ENCODE data around the gene ACOX3.

Gene ACOX3

DNA sequence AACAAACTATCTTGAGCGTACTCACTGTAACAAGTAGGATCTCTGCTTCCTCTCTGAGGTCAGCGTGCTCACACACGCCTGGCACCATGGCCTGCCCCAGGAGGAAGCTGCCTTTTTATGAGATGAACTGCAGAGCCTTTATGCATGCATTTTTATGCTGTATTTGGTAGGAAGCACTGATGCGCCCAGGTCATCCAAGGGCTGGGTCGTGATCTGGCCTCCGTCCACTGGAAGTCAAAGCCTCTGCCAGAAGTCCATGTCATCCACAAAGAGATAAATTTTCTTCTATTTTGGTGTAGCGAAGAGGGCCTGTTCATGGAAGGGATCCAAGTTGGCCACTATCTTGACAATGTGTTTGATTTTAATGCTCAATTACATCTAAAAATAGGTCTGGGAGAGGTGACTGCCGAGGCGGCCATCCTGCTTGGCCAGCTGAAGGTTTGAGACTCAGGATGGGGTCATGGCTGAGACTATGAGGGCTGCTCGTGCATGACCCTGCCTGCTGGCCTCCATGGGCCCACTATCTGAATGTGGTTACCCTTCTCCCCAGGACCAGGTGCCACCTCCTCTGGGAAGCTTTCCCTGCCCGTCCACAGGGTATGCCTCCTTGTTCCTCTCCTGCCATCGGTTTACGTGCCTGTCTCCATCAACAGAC, 120.7 kb downstream of the ACOX3 start (continued):
- TF ChIP-seq ZNF354C (tag by site-specific recombination; IDR thresholded peaks at IDR 0.05; ENCODE audit: borderline replicate concordance, low read depth) (no peak), SP3 (tag by site-specific recombination; IDR thresholded peaks at IDR 0.05) (no peak), ZNF324 (tag by site-specific recombination; IDR thresholded peaks at IDR 0.05) (no peak)

DNA sequence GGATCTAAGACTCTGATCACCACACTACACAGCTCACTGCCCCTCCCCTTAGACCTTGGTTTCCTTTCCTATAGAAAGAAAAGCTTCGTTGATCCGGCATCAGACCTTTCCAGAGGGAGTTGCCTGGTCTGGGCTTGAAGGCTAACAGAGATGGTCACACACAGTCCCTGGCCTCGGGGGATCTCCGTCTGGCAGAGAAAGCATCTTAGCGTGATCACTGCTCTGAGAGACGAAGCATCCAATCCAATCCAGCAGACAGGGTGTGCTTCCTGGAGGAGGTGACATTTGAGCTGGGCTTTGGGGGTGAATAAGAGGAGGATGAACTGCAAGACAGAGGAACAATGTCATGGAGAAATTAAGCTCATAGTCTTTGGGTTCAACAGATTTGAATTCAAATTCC, 121.5 kb downstream of the ACOX3 start:
- ChIA-PET POLR2A (no interaction called here), CTCF (no interaction called here)
- Histone ChIP-seq H3K9me3 (ENCODE audit: control insufficient read depth, insufficient read depth, low read depth, low read length) (no peaks in the 10 kb centered on the region), H3K27ac (ENCODE audit: extremely low read depth, low read depth, low read length) (no peak overlapping the region), H3K4me3 (ENCODE audit: low read depth, low read length) (no peak overlapping the region), H3K4me1 (ENCODE audit: control insufficient read depth, insufficient read depth, low read length) (no peaks in the 10 kb centered on the region; the same call in 1 of the 2 replicates), H3K36me3 (ENCODE audit: control insufficient read depth in 2 of 2, insufficient read depth in 1 of 2, low read length in 2 of 2) (no peaks in the 10 kb centered on the region)
- no peak for TF ChIP-seq HOXA7 (CRISPR knock-in tag; IDR thresholded peaks at IDR 0.05; ENCODE audit: borderline replicate concordance)
- TF ChIP-seq ZNF416 (tag by site-specific recombination; IDR thresholded peaks at IDR 0.05) = no peak
- no peak for TF ChIP-seq MZF1 (tag by site-specific recombination; IDR thresholded peaks at IDR 0.05; ENCODE audit: borderline replicate concordance)
- no peak for TF ChIP-seq ZNF114 (tag by site-specific recombination; IDR thresholded peaks at IDR 0.05)
- TF ChIP-seq ZNF239 (tag by site-specific recombination; IDR thresholded peaks at IDR 0.05) = no peak
- TF ChIP-seq, protein P1, sequence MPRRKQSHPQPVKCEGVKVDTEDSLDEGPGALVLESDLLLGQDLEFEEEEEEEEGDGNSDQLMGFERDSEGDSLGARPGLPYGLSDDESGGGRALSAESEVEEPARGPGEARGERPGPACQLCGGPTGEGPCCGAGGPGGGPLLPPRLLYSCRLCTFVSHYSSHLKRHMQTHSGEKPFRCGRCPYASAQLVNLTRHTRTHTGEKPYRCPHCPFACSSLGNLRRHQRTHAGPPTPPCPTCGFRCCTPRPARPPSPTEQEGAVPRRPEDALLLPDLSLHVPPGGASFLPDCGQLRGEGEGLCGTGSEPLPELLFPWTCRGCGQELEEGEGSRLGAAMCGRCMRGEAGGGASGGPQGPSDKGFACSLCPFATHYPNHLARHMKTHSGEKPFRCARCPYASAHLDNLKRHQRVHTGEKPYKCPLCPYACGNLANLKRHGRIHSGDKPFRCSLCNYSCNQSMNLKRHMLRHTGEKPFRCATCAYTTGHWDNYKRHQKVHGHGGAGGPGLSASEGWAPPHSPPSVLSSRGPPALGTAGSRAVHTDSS (tag by site-specific recombination; IDR thresholded peaks at IDR 0.05) = no peak
- TF ChIP-seq OSR2 (tag by site-specific recombination; IDR thresholded peaks at IDR 0.05) = no peak
- TF ChIP-seq ZNF324 (tag by site-specific recombination; IDR thresholded peaks at IDR 0.05) = no peak
- no peak for TF ChIP-seq ZNF747 (tag by site-specific recombination; IDR thresholded peaks at IDR 0.05)
- TF ChIP-seq, protein P2, sequence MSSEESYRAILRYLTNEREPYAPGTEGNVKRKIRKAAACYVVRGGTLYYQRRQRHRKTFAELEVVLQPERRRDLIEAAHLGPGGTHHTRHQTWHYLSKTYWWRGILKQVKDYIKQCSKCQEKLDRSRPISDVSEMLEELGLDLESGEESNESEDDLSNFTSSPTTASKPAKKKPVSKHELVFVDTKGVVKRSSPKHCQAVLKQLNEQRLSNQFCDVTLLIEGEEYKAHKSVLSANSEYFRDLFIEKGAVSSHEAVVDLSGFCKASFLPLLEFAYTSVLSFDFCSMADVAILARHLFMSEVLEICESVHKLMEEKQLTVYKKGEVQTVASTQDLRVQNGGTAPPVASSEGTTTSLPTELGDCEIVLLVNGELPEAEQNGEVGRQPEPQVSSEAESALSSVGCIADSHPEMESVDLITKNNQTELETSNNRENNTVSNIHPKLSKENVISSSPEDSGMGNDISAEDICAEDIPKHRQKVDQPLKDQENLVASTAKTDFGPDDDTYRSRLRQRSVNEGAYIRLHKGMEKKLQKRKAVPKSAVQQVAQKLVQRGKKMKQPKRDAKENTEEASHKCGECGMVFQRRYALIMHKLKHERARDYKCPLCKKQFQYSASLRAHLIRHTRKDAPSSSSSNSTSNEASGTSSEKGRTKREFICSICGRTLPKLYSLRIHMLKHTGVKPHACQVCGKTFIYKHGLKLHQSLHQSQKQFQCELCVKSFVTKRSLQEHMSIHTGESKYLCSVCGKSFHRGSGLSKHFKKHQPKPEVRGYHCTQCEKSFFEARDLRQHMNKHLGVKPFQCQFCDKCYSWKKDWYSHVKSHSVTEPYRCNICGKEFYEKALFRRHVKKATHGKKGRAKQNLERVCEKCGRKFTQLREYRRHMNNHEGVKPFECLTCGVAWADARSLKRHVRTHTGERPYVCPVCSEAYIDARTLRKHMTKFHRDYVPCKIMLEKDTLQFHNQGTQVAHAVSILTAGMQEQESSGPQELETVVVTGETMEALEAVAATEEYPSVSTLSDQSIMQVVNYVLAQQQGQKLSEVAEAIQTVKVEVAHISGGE (tag by site-specific recombination; conservative IDR thresholded peaks at IDR 0.05; ENCODE audit: low read depth) = no peak
- no peak for TF ChIP-seq IKZF3 (tag by site-specific recombination; IDR thresholded peaks at IDR 0.05)

DNA sequence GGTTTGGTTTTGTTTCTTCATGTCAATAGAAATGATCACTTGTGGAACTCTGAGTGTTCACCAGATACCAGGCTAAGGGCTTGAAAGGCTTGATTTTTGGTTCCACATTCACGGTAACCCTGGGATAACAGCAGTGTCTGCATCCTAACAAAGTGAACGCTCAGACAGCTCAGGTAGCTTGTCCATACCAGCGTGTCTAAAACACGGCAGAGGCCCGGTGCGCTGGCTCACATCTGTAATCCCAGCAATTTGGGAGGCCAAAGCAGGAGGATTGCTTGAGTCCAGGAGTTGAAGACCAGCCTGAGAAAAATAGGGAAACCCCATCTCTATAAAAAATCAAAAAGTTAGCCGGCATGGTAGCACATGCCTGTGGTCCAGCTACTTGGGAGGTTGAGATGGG, 122.0 kb downstream of the ACOX3 start:
- CTCF ChIA-PET = no interaction called here
- POLR2A ChIA-PET = no interaction called here
- H3K27ac ChIP-seq (ENCODE audit: extremely low read depth, low read depth, low read length) = no peak overlapping the region

More for the DNA sequence above, 122.0 kb downstream of the ACOX3 start:
- Histone ChIP-seq H3K4me1 (ENCODE audit: control insufficient read depth, insufficient read depth, low read length) (no peaks in the 10 kb centered on the region; the same call in 1 of the 2 replicates), H3K9me3 (ENCODE audit: control insufficient read depth, insufficient read depth, low read depth, low read length) (no peaks in the 10 kb centered on the region), H3K36me3 (ENCODE audit: control insufficient read depth in 2 of 2, insufficient read depth in 1 of 2, low read length in 2 of 2) (no peaks in the 10 kb centered on the region), H3K4me3 (ENCODE audit: low read depth, low read length) (no peak overlapping the region)
- TF ChIP-seq, protein P3, sequence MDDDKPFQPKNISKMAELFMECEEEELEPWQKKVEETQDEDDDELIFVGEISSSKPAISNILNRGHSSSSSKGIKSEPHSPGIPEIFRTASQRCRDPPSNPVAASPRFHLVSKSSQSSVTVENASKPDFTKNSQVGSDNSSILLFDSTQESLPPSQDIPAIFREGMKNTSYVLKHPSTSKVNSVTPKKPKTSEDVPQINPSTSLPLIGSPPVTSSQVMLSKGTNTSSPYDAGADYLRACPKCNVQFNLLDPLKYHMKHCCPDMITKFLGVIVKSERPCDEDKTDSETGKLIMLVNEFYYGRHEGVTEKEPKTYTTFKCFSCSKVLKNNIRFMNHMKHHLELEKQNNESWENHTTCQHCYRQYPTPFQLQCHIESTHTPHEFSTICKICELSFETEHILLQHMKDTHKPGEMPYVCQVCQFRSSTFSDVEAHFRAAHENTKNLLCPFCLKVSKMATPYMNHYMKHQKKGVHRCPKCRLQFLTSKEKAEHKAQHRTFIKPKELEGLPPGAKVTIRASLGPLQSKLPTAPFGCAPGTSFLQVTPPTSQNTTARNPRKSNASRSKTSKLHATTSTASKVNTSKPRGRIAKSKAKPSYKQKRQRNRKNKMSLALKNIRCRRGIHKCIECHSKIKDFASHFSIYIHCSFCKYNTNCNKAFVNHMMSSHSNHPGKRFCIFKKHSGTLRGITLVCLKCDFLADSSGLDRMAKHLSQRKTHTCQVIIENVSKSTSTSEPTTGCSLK (tag by site-specific recombination; IDR thresholded peaks at IDR 0.05) = no peak
- TF ChIP-seq ZNF324 (tag by site-specific recombination; IDR thresholded peaks at IDR 0.05) (no peak), BCL11B (tag by site-specific recombination; IDR thresholded peaks at IDR 0.05; ENCODE audit: low read depth) (no peak), ZNF837 (tag by site-specific recombination; IDR thresholded peaks at IDR 0.05) (no peak), ZBTB48 (tag by site-specific recombination; IDR thresholded peaks at IDR 0.05) (no peak), HOXC10 (CRISPR knock-in tag; IDR thresholded peaks at IDR 0.05) (no peak), KLF10 (tag by site-specific recombination; IDR thresholded peaks at IDR 0.05) (no peak), ZNF830 (tag by site-specific recombination; IDR thresholded peaks at IDR 0.05; ENCODE audit: low read depth) (no peak), ZNF311 (tag by site-specific recombination; IDR thresholded peaks at IDR 0.05; ENCODE audit: borderline replicate concordance) (no peak), ZNF354C (tag by site-specific recombination; IDR thresholded peaks at IDR 0.05; ENCODE audit: borderline replicate concordance, low read depth) (no peak), ZNF19 (tag by site-specific recombination; IDR thresholded peaks at IDR 0.05; ENCODE audit: low read depth) (no peak), ZNF768 (tag by site-specific recombination; IDR thresholded peaks at IDR 0.05) (no peak), ZNF658 (tag by site-specific recombination; IDR thresholded peaks at IDR 0.05) (no peak), SP2 (tag by site-specific recombination; IDR thresholded peaks at IDR 0.05) (no peak)
- TF ChIP-seq, protein P4, sequence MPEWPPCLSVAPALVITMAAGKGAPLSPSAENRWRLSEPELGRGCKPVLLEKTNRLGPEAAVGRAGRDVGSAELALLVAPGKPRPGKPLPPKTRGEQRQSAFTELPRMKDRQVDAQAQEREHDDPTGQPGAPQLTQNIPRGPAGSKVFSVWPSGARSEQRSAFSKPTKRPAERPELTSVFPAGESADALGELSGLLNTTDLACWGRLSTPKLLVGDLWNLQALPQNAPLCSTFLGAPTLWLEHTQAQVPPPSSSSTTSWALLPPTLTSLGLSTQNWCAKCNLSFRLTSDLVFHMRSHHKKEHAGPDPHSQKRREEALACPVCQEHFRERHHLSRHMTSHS (tag by site-specific recombination; IDR thresholded peaks at IDR 0.05) = no peak
